ENCODE measurements around the gene ZDHHC7.

DNA sequence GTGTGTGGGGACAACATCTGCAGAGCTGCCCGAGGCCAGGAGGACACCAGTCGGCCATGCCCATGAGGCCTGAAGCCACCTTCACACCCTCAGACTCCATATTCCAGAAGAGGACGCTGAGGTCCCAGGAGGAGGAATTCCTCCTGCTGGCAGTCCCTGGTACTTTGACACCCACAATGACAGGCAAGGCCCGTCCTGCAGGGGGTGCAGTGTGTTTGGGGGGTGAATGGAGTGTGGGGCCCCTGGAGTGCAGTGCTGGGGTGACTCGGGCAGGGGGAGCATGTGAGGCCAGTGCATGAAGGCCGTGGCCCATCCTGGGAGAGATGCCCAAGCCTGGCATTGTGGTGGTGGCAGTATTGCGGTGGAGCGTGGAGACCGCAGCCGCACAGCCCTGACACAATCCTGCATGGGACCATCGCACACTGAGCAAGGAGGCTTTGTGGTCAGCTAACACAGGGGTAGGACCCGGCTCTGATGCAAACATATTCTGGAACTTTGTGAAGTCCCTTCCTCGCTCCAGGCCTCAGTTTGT lies 52.2 kb downstream of the ZDHHC7 start:
- TF ChIP-seq, protein P1, sequence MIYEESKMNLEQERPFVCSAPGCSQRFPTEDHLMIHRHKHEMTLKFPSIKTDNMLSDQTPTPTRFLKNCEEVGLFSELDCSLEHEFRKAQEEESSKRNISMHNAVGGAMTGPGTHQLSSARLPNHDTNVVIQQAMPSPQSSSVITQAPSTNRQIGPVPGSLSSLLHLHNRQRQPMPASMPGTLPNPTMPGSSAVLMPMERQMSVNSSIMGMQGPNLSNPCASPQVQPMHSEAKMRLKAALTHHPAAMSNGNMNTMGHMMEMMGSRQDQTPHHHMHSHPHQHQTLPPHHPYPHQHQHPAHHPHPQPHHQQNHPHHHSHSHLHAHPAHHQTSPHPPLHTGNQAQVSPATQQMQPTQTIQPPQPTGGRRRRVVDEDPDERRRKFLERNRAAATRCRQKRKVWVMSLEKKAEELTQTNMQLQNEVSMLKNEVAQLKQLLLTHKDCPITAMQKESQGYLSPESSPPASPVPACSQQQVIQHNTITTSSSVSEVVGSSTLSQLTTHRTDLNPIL (CRISPR knock-in tag; IDR thresholded peaks at IDR 0.05; ENCODE audit: low read depth) = no peak
- no peak for TF ChIP-seq ZNF565 (CRISPR knock-in tag; conservative IDR thresholded peaks at IDR 0.05; ENCODE audit: low read depth)
- TF ChIP-seq ZNF70 (CRISPR knock-in tag; IDR thresholded peaks at IDR 0.05) = no peak
- TF ChIP-seq, protein P2, sequence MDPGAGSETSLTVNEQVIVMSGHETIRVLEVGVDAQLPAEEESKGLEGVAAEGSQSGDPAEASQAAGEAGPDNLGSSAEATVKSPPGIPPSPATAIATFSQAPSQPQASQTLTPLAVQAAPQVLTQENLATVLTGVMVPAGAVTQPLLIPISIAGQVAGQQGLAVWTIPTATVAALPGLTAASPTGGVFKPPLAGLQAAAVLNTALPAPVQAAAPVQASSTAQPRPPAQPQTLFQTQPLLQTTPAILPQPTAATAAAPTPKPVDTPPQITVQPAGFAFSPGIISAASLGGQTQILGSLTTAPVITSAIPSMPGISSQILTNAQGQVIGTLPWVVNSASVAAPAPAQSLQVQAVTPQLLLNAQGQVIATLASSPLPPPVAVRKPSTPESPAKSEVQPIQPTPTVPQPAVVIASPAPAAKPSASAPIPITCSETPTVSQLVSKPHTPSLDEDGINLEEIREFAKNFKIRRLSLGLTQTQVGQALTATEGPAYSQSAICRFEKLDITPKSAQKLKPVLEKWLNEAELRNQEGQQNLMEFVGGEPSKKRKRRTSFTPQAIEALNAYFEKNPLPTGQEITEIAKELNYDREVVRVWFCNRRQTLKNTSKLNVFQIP (CRISPR knock-in tag; IDR thresholded peaks at IDR 0.05; ENCODE audit: borderline replicate concordance, low read depth) = no peak
- TF ChIP-seq, protein P3, sequence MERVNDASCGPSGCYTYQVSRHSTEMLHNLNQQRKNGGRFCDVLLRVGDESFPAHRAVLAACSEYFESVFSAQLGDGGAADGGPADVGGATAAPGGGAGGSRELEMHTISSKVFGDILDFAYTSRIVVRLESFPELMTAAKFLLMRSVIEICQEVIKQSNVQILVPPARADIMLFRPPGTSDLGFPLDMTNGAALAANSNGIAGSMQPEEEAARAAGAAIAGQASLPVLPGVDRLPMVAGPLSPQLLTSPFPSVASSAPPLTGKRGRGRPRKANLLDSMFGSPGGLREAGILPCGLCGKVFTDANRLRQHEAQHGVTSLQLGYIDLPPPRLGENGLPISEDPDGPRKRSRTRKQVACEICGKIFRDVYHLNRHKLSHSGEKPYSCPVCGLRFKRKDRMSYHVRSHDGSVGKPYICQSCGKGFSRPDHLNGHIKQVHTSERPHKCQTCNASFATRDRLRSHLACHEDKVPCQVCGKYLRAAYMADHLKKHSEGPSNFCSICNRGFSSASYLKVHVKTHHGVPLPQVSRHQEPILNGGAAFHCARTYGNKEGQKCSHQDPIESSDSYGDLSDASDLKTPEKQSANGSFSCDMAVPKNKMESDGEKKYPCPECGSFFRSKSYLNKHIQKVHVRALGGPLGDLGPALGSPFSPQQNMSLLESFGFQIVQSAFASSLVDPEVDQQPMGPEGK (CRISPR knock-in tag; IDR thresholded peaks at IDR 0.05; ENCODE audit: borderline replicate concordance) = no peak
- no peak for TF ChIP-seq TOX (CRISPR knock-in tag; IDR thresholded peaks at IDR 0.05; ENCODE audit: borderline replicate concordance)
- TF ChIP-seq ZFP30 (CRISPR knock-in tag; IDR thresholded peaks at IDR 0.05) = no peak
- TF ChIP-seq OSR1 (CRISPR knock-in tag; IDR thresholded peaks at IDR 0.05) = no peak
- no peak for TF ChIP-seq ZFP3 (CRISPR knock-in tag; IDR thresholded peaks at IDR 0.05)
- TF ChIP-seq ZNF8 (CRISPR knock-in tag; IDR thresholded peaks at IDR 0.05) = no peak
- no peak for TF ChIP-seq RARB (CRISPR knock-in tag; IDR thresholded peaks at IDR 0.05)
